Measurements from ENCODE around the gene FN1.

FN1 gene

GRCh38 chr2:215435870-215436704, at the start of gene FN1:
FN1 (minus strand) TSS chr2:215436068; CDS start chr2:215435802, 266 bp downstream.
- peak; percentile 50 to 55 for DNase-seq (ENCODE audit: low read depth in 2 of 2)

GRCh38 chr2:215485032-215485431, 49.2 kb upstream of the FN1 start:
- DNase-seq (ENCODE audit: low read depth in 2 of 2), result no peak

- DNase-seq (ENCODE audit: low read depth in 2 of 2), result no peak
Measured at GRCh38 chr2:215484570-215484969, 48.7 kb upstream of the FN1 start.

- DNase-seq (ENCODE audit: low read depth in 2 of 2), result no peak
Measured at GRCh38 chr2:215483431-215483830, 47.6 kb upstream of the FN1 start.

GRCh38 chr2:215479536-215480240, 43.8 kb upstream of the FN1 start:
- no peak for DNase-seq (ENCODE audit: low read depth in 2 of 2)

GRCh38 chr2:215479121-215479520, 43.3 kb upstream of the FN1 start:
- no peak for DNase-seq (ENCODE audit: low read depth in 2 of 2)

GRCh38 chr2:215476424-215476823, 40.6 kb upstream of the FN1 start:
- no peak for DNase-seq (ENCODE audit: low read depth in 2 of 2)

GRCh38 chr2:215466097-215466909, 30.4 kb upstream of the FN1 start:
- DNase-seq (ENCODE audit: low read depth in 2 of 2), result no peak

- no peak for DNase-seq (ENCODE audit: low read depth in 2 of 2)
Measured at GRCh38 chr2:215465256-215465655, 29.4 kb upstream of the FN1 start.

- no peak for DNase-seq (ENCODE audit: low read depth in 2 of 2)
Measured at GRCh38 chr2:215461836-215462532, 26.1 kb upstream of the FN1 start.

- no peak for DNase-seq (ENCODE audit: low read depth in 2 of 2)
Measured at GRCh38 chr2:215460682-215461382, 25.0 kb upstream of the FN1 start.

- DNase-seq (ENCODE audit: low read depth in 2 of 2), result no peak
Measured at GRCh38 chr2:215455958-215456357, 20.1 kb upstream of the FN1 start.

- DNase-seq (ENCODE audit: low read depth in 2 of 2), result no peak
Measured at GRCh38 chr2:215454519-215455246, 18.8 kb upstream of the FN1 start.

- no peak for DNase-seq (ENCODE audit: low read depth in 2 of 2)
Measured at GRCh38 chr2:215452725-215453124, 16.9 kb upstream of the FN1 start.

- DNase-seq (ENCODE audit: low read depth in 2 of 2), result no peak
Measured at GRCh38 chr2:215451012-215451756, 15.3 kb upstream of the FN1 start.

- DNase-seq (ENCODE audit: low read depth in 2 of 2), result no peak
Measured at GRCh38 chr2:215450188-215451011, 14.5 kb upstream of the FN1 start.

- no peak for DNase-seq (ENCODE audit: low read depth in 2 of 2)
Measured at GRCh38 chr2:215447673-215448081, 11.8 kb upstream of the FN1 start.

GRCh38 chr2:215447056-215447455, 11.2 kb upstream of the FN1 start:
- no peak for DNase-seq (ENCODE audit: low read depth in 2 of 2)

- DNase-seq (ENCODE audit: low read depth in 2 of 2), result no peak
Measured at GRCh38 chr2:215442401-215442787, 6.5 kb upstream of the FN1 start.

Data from stimulated activated CD8-positive, alpha-beta memory T cell treated with anti-CD3 and anti-CD28 coated beads, Interleukin-15, amount 100 ng/mL, for 48 hours (primary cell).